Panc1 (cell line): ENCODE data around the gene TTC3. TPM values are rescaled to one million over a fixed set of nuclear protein-coding genes. Genes with fewer than 3 reads are reported as not detected.

Experiments used
- ATAC-seq: fragments of 200-7000 bp; cut with Tn5 transposase; 2 replicates; pipeline ENCODE4 v1.9.1; 2020; ENCODE audit warnings: mild to moderate bottlenecking, moderate library complexity
- BruUV-seq: library from RNA; stranded (reverse); fragments of 400-500 nt; replicated peaks from 2 replicates; lab custom pipeline; 2021; lab: Mats Ljungman, UMichigan
- CTCF ChIA-PET: fragments of 300-600 bp; sonication (Branson Sonifier 250); formaldehyde crosslinking; loops from one replicate; lab custom pipeline; 2022; ENCODE audit warnings: antibody characterized with exemption; lab: Charles Lee
- POLR2A ChIA-PET: fragments of 300-600 bp; sonication (Branson Sonifier 250); formaldehyde crosslinking; loops from one replicate; lab custom pipeline; 2022; ENCODE audit warnings: antibody characterized with exemption; lab: Charles Lee
- DNase-seq: peaks from one replicate; pipeline ENCODE4 v3.0.0-alpha.2; 2010; ENCODE audit warnings: low read depth, low spot score
- H3K27ac ChIP-seq: 2 replicates; pipeline ENCODE4 v1.5.1; 2011; ENCODE audit warnings: mild to moderate bottlenecking, low read length, inconsistent platforms
- H3K27me3 ChIP-seq: fragments of 200-500 bp; sonication (Bioruptor generic); 2 replicates; pipeline ENCODE4 v1.6.0; 2014; ENCODE audit warnings: low read length, inconsistent platforms; ENCODE audit not compliant: control insufficient read depth, insufficient read depth
- H3K36me3 ChIP-seq: fragments of 200-500 bp; sonication (Bioruptor generic); 2 replicates; pipeline ENCODE4 v1.5.1; 2014; ENCODE audit warnings: inconsistent platforms, mild to moderate bottlenecking, low read length, moderate library complexity; ENCODE audit not compliant: control insufficient read depth, insufficient read depth
- H3K4me1 ChIP-seq: 2 replicates; pipeline ENCODE4 v1.5.1; 2011; ENCODE audit warnings: inconsistent platforms, mild to moderate bottlenecking, low read length, moderate library complexity; ENCODE audit not compliant: control insufficient read depth, insufficient read depth
- H3K4me3 ChIP-seq, 2 experiments: 2 replicates each; pipeline ENCODE4 v1.5.1; 2011 to 2012; ENCODE audit warnings: low read depth in 2 of 2, low read length in 2 of 2, mild to moderate bottlenecking in 2 of 2, inconsistent platforms in 1 of 2, moderate library complexity in 1 of 2
- H3K9me3 ChIP-seq: fragments of 200-500 bp; sonication (Bioruptor generic); 2 replicates; pipeline ENCODE4 v1.5.1; 2014; ENCODE audit warnings: low read depth, mild to moderate bottlenecking, inconsistent platforms, low read length, moderate library complexity; ENCODE audit not compliant: control insufficient read depth, insufficient read depth
- POLR2AphosphoS5 ChIP-seq: IDR thresholded peaks from 2 replicates; pipeline ENCODE4 v1.6.1; 2012; ENCODE audit warnings: mild to moderate bottlenecking, low read depth, low read length, moderate library complexity
- SIN3A ChIP-seq: IDR thresholded peaks from 2 replicates; pipeline ENCODE4 v1.6.1; 2012; ENCODE audit warnings: low read depth, mild to moderate bottlenecking, low read length, moderate library complexity, borderline replicate concordance; ENCODE audit not compliant: insufficient read depth
- TCF7L2 ChIP-seq: IDR thresholded peaks from 2 replicates; pipeline ENCODE4 v1.6.1; 2011; ENCODE audit warnings: mild to moderate bottlenecking, low read depth, low read length, inconsistent platforms
- in situ Hi-C: cut with HindIII; loops from 2 replicates; pipeline ENCODE4 v1.10.0; 2016; ENCODE audit warnings: low sequenced_read_pairs, low pct_unique_long_range_greater_than_20kb
- intact Hi-C: fragments of 100-400 bp; cut with micrococcal nuclease; formaldehyde crosslinking; loops from one replicate; pipeline ENCODE4 v1.10.0; 2022; ENCODE audit not compliant: unreplicated experiment
- total RNA-seq: library from RNA; stranded (reverse); gene quantifications from one replicate; pipeline ENCODE4 v1.2.1, GENCODE V29; 2021; ENCODE audit not compliant: unreplicated experiment
- TF ChIP-seq, protein P1 (sequence below), 2 experiments: IDR thresholded peaks; 2 replicates each; pipeline ENCODE4 v1.6.1; 2011 to 2012; ENCODE audit warnings: low read depth in 2 of 2, control low read depth in 1 of 2, low read length in 1 of 2, mild to moderate bottlenecking in 1 of 2, moderate library complexity in 1 of 2; ENCODE audit not compliant: insufficient read depth in 1 of 2
- TF ChIP-seq, protein P2 (sequence below): fragments of 450-650 bp; IDR thresholded peaks from 2 replicates; pipeline ENCODE4 v1.5.1; 2017; ENCODE audit warnings: mild to moderate bottlenecking

The TTC3 gene
- total RNA-seq, 1 experiment from 2014 or later: 83.0 TPM

GRCh38 chr21:37230632-37231248, 157.7 kb downstream of the TTC3 start:
- ChIA-PET CTCF (no interaction called here), POLR2A (no interaction called here)
- no peaks in the 10 kb centered on the region for H3K9me3 ChIP-seq
- H3K36me3 ChIP-seq: peaks cover 2% of the 10 kb centered on the region; the same call in 1 of the 2 replicates
- intact Hi-C loops: no loop called here
- in situ Hi-C loops: no loop called here
- no peaks in the 10 kb centered on the region for H3K4me1 ChIP-seq
- H3K4me3 ChIP-seq: no peak overlapping the region
- no peak for ATAC-seq
- DNase-seq: no peak
- no peak overlapping the region for H3K27ac ChIP-seq
- no peaks in the 10 kb centered on the region for H3K27me3 ChIP-seq
- BruUV-seq: no TSS peak
- TF ChIP-seq SIN3A (no peak), TCF7L2 (no peak), POLR2AphosphoS5 (no peak)
- TF ChIP-seq, protein P1, sequence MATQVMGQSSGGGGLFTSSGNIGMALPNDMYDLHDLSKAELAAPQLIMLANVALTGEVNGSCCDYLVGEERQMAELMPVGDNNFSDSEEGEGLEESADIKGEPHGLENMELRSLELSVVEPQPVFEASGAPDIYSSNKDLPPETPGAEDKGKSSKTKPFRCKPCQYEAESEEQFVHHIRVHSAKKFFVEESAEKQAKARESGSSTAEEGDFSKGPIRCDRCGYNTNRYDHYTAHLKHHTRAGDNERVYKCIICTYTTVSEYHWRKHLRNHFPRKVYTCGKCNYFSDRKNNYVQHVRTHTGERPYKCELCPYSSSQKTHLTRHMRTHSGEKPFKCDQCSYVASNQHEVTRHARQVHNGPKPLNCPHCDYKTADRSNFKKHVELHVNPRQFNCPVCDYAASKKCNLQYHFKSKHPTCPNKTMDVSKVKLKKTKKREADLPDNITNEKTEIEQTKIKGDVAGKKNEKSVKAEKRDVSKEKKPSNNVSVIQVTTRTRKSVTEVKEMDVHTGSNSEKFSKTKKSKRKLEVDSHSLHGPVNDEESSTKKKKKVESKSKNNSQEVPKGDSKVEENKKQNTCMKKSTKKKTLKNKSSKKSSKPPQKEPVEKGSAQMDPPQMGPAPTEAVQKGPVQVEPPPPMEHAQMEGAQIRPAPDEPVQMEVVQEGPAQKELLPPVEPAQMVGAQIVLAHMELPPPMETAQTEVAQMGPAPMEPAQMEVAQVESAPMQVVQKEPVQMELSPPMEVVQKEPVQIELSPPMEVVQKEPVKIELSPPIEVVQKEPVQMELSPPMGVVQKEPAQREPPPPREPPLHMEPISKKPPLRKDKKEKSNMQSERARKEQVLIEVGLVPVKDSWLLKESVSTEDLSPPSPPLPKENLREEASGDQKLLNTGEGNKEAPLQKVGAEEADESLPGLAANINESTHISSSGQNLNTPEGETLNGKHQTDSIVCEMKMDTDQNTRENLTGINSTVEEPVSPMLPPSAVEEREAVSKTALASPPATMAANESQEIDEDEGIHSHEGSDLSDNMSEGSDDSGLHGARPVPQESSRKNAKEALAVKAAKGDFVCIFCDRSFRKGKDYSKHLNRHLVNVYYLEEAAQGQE (IDR thresholded peaks at IDR 0.05; ENCODE audit: insufficient read depth in 1 of 2, low read depth in 2 of 2, low read length in 1 of 2): no peak
- TF ChIP-seq, protein P2, sequence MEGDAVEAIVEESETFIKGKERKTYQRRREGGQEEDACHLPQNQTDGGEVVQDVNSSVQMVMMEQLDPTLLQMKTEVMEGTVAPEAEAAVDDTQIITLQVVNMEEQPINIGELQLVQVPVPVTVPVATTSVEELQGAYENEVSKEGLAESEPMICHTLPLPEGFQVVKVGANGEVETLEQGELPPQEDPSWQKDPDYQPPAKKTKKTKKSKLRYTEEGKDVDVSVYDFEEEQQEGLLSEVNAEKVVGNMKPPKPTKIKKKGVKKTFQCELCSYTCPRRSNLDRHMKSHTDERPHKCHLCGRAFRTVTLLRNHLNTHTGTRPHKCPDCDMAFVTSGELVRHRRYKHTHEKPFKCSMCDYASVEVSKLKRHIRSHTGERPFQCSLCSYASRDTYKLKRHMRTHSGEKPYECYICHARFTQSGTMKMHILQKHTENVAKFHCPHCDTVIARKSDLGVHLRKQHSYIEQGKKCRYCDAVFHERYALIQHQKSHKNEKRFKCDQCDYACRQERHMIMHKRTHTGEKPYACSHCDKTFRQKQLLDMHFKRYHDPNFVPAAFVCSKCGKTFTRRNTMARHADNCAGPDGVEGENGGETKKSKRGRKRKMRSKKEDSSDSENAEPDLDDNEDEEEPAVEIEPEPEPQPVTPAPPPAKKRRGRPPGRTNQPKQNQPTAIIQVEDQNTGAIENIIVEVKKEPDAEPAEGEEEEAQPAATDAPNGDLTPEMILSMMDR: no peak

DNA sequence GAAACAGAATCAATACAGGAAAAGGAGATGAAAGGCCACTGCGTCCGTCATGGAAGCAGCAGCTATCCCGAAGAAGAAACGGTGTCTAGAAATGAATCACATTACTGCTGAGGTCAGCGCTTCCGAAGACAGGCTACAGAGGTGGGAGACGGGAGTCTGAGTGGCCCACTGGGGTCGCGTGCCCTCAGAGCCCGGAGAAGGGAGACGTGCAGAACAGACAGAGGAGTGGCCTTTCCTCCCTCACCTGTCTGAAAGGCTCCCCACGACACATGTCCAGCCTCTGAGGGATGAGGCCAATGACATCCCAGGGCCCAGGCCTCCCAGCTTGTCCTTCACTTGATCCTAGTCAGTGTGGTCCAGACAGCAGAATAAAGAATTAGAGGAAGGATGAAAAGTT, 158.2 kb downstream of the TTC3 start:
- no peaks in the 10 kb centered on the region for H3K9me3 ChIP-seq
- intact Hi-C loops: no loop called here
- H3K36me3 ChIP-seq: peaks cover 2% of the 10 kb centered on the region; the same call in 1 of the 2 replicates
- ChIA-PET CTCF (no interaction called here), POLR2A (no interaction called here)
- H3K4me1 ChIP-seq: no peaks in the 10 kb centered on the region
- ATAC-seq: no peak
- no peak for DNase-seq
- H3K4me3 ChIP-seq: no peak overlapping the region
- in situ Hi-C loops: no loop called here
- TF ChIP-seq TCF7L2 (no peak), SIN3A (no peak), POLR2AphosphoS5 (no peak)
- TF ChIP-seq, protein P2: no peak
- TF ChIP-seq, protein P1 (IDR thresholded peaks at IDR 0.05; ENCODE audit: insufficient read depth in 1 of 2, low read depth in 2 of 2, low read length in 1 of 2): no peak
- no peak overlapping the region for H3K27ac ChIP-seq
- BruUV-seq: no TSS peak
- no peaks in the 10 kb centered on the region for H3K27me3 ChIP-seq
